Left renal cortex interstitium (tissue), 4 donors: ENCODE measurements around the gene SH3PXD2A. TPM values are rescaled to one million over a fixed set of nuclear protein-coding genes. Genes with fewer than 3 reads are reported as not detected.

ENCODE experiments used
- DNase-seq, 4 donors: peaks; one replicate each; pipeline ENCODE4 v3.0.0-alpha.2; 2013; ENCODE audit warnings: low read depth in 4 of 4, low spot score in 2 of 4, missing footprints in 1 of 4
- polyA plus RNA-seq, 4 donors: library from polyadenylated mRNA; unstranded; fragments of 120-200 nt; gene quantifications; one replicate each; pipeline ENCODE4 v1.2.1, GENCODE V29; 2013; ENCODE audit not compliant: insufficient read length in 4 of 4

The SH3PXD2A gene
- polyA plus RNA-seq, 4 donors, result 27.6 to 35.5 (median 29.4) TPM

DNA sequence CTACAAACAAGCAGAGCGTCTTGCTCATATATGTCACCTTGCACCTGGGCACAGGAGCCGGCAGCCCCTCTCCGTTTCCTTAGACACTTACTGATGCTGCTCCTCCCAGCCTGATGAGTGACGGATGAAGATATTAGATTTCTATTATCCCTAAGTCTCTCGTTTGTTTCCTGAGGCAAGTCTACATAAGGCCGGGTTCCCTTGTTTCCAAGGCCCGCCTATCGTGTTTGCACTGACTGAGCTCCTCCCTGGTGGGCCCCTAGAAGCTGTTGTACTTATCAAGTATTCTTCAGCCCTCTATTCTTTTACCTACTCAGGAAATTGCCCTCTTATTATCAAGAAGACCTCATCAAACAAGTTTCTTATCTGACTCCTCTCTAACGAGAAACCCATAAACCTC lies 18.5 kb downstream of the SH3PXD2A start:
- no peak for DNase-seq

DNA sequence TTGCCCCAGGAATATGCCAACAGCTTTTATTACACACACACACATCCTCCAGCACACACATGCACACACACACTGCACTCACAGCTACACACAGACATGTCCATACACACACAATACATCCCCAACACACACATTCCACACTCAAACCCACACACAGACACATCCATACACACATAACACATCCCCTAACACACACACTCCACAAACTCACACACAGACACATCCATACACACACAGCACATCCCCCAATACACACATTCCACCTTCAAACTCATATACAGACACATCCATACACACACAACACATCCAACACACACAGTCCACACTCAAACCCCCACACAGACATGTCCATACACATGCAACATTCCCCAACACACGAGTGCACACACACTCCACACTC lies 19.1 kb downstream of the SH3PXD2A start:
- DNase-seq, result no peak

DNA sequence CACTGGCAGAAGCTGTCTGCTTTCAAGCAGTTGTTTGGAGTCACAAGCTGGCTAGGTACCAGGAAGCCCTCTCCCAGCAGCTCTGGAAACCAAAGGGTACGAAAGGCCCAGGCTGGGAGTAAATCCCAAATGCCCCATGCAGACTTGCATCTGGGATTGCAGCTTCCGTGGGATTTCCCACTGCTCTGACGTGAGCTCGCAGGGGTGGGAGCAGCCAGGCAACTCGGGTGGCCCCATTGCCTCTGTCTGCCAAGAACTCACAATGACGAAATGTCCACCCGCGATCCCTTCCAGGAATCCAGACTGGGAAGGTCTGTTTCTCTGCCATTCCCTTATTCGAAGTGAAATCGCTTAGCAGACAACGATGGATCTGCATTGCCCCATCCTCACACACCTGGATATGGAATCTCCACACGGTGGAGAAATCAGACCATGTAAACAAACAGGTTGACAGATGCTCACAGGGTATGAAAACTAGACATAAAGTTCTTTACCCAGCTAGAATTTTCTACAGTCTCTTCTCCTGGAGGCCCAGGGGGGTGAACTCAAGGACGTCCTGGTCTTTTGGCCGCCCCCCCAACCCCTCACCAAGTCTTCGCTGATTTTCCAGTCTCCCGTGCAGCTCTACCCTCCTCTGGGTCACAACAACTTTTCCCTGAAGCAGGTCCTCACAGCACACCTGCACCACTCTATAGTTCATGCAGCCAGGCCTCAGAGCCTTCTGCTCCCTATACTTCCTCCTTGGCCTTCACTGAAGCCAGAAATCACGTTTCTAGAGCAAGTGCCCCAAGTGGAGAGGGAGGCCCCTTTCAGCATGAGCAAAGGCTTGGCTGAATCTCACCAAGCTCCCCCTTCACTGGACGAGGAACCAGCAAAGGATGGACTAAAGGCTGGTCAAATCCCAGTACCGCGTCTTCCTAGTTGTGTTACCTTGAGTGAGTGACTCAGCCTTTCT lies 20.0 kb downstream of the SH3PXD2A start:
- DNase-seq, result no peak

DNA sequence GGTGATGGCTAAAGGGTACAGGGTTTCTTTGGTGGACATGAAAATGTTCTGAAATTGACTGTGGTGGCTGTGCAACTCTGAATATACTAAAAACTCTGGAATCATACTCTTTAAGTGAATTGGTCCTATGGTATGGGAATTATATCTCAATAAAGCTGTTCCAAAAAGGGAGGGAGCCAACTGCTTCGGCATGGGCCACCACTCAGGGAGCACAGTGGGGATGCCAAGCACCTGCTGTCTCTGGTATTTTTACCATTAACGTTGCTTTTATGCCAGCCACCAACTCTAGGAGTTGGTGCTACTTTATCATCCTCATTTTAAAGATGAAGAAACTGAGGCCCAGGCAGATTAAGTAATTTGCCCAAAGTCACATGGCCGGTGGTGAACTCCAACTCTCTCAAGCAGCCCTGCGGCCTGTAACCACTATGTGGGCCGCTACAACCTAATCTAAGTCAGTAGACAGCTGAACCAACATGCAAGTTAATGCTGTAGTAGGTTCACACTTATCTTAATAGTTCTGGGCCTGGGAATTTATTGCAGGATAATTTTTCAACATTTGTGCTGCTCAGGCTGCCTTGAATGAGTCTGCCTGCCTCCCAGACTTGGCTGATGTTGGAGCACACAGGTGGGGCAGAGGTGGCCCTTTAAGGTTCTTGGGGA lies 20.8 kb downstream of the SH3PXD2A start:
- DNase-seq, result no peak

DNA sequence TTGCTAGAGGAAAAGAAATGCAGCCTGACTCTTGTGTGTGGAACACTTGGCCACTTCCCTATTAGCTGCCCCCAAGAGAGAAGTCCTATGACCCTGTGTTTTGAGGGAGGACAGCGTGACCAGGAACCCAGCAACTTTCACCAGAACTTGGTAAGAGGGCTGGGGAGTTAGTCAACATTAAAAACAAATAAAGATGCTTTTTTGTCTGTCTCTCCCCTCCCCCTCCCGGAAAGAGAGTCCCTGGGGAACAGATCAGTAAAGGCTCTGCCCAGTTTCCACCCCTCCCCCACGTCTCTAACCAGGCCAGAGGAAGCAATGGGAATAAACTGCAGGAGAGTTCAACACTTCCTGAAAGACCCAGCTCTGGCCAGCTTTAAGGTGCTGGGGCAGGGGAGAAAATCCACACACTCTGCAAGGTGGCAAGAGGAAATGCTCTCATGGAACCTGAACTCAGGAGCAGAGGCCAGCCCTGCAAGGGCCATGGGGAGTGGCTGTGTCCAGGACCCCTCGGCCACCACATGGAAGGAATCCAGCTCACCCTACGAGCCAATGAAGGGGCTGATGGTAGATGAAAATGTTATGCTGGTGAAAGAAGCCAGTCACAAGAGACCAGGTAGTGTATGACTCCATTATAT lies 21.5 kb downstream of the SH3PXD2A start:
- no peak for DNase-seq

DNA sequence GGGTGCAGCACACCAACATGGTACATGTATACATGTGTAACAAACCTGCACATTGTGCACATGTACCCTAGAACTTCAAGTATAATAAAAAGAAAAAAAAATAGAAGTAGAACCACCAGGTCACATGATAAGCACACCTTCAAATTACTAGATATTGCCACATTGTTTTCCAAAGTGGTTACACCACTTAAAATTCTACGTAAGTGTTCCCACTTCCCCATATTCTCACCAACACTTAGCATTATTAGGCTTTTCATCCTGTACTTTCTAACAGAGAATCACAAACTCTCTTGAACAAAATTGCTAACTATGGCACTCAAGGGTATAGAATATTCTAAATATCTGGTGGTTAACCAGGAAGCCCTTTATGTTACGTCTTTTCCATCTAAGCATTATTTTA lies 22.6 kb downstream of the SH3PXD2A start:
- DNase-seq, result no peak

DNA sequence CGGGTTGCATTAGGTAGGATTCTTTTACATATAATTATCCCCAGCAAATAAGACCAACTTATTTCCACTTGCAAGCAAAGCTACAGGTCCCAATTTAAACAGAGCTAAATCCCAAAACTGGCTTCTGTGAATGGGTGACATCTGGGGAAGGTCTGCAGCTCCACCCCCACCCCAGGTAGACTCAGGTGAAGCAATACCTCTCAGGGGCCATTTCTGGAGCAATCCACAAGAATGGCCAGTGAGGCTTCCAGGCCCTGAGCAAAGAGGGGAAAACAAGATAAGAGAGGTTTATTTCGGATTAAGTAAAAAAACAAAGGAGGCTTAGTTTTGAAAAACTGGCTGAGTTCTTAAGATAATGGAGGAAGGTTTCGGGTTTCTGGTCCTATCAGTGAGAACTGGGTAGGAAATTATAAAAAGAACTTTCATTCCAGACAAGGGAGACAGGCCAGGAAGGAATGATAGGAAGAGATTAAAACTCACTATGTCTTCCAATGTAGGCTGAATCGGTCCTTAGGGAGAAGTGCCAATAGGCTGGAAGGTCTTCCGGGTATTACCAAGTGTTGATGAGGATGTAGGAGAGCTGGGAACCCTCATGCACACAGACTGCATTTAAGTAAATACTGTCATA lies 25.4 kb downstream of the SH3PXD2A start:
- DNase-seq, result no peak

DNA sequence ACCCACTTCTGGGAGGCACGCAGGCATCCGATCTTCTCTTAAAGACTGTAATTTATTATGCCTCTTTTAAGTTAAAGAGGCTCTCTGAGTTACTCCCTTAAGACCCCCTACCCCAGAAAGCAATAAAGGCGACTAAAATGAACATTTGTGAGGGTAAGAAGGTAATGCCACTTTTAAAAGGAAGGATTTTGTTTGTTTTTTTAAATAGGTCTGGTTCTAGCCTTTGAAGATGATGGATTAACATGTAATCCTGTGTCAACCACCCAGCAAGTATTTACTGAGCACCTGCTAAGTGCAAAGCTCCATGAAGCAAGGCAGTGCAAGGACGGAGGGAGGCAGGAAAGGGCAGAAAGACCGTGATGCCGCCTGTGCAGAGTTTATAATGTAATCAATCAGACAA lies 26.1 kb downstream of the SH3PXD2A start:
- no peak for DNase-seq

DNA sequence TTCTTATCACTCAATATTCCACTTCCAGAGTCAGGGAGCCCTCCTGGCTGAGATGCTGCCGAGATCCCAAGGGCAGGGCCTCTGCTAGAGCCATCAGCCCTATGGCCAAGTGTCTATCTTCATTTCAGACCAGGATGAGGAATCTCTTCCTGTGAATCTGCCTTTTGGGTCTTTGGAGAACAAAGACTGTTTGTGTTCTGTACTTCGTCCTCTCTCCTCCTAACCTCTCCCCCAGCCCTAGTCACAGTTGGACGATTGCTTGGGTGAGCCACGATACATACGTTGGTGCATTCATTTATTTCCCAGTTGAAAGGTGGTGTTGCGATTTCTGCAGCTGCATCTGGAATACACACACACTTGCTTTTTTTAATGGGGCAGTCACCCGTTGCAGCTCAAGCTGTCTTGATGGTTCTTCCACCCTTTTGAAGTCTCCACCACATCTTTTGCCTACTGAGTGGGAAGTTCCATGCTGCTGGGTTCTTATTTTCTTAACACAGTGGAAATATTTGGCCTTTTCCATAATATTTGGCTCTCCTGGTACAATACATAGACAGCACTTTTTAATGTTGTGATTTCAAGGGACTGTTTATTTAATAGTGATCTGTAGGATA lies 26.7 kb downstream of the SH3PXD2A start:
- DNase-seq, result no peak

DNA sequence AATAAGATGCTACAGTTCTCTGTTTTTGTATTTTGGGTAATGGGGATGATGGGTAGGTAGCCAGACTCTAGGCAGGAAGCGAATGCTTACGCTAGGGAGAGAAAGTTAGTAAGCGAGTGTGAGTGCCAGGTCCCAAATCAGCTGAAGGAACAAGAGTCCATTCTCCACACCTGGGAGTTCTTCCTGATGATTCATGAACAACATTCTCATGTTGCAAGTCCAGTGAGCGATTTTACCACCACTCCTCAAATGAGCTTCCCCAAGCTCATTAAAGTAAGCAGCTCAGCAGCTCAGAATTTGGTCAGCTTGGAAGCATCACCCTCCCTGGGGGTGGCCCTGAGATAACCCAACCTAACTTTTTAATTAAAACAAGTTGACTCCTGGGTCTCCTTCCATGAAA lies 27.3 kb downstream of the SH3PXD2A start:
- DNase-seq, result no peak

DNA sequence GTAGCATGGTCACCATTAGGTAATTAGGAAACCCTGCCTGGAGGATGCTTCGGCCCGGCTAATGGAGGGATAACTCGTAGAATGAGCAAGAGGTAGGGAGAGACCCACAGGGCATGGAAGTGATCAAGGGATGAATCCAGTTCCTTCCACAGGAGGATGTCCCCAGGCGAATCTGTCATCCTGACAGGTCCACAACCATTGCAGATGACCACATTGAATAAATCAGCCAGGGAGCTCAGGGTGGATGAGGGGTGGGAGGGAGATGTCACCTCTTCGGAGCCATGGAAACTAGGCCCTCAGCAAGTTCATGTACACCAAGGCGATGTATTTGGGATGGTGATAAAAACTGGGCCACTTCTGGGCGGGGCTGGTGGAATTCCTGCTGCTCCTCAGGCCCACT lies 28.5 kb downstream of the SH3PXD2A start:
- DNase-seq, result no peak

DNA sequence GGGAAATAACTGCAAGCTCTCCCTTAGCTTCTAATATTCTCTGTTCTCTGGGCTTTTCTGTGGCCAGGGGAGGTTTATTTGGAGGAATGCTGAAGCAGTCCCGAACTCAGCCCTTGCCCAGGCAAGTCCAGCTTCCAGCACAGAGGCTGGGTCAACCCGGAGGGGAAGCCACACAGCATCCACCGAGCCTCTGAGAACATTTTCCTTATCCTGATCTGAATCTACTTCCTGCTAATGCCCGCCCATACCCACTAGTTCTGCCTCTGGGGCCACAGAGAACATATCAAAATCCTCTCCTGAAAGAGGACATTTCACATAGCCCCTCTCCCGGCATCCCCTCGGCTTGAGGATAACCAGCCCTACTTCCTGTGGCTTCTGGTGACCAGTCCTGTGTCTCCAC lies 31.1 kb downstream of the SH3PXD2A start:
- no peak for DNase-seq

DNA sequence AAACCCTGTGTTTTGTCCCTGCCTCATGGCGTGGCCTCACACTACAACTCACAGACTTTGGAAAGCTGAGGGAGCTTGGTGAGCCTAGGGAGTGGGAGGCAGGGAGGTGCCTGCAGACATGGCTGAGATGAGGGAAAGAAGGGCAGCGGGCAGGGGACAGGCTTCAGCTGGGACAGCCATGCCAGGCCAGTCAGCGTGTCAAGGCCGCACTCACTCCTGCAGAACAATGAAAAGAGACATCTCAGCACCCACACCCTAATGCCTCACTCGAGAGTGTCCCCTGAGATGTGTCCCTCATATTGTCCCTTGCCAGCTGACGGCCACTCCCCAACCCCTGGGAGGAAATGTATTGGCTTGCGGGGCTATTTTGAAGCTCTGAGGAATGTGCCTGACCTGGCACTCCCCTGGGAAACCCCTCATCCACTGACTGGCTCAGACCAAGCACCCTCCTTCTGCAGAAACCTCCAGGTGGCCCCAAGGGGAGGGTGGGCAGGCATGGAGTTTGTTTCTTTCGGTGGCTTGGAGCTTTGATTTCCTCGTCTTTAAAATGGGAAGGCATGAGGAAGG lies 31.6 kb downstream of the SH3PXD2A start:
- no peak for DNase-seq

DNA sequence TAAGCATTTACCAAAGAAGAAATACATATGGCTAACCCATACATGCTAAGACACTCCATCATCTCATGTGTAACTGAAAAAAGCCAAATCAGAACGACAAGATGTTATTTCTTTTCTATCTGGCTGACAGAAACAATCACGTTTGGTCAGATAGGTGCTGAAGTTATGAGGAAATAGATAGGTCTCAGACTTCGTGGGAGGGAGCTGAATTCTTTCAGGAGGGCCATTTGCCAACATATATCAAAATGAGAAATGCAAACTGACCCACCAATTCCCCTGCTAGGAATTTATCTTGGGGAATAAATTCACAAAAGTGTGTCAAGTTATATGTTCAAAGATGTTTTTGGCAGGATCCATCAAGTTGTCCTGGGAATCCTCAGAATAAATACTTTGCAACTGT lies 32.6 kb downstream of the SH3PXD2A start:
- DNase-seq, result no peak

DNA sequence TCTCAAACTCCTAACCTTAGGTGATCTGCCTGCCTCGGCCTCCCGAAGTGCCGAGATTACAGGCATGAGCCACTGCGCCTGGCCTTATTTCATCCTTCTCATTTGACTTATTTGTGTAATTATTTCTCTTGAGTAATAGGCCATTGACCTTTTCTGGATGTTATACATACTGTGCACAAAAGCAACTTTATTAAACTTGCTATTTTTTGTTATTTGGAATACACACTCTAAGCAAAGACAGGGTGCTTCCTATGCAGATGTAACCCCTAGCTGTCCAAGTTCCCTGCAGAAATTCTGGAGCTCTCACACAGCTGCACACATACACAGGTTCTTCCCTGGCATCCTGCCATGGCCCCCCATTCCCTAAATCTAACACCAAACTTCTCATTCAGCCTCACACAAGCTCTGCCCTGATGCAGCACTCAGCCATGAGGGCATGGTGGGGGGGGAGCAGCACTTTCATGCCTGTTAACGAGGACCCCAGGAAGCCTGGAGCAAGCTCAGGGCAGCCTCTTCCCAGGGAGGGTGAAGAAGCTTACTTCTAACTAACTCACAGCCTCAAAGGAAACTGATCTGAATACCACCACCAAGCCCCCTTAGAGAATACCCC lies 33.2 kb downstream of the SH3PXD2A start:
- no peak for DNase-seq

DNA sequence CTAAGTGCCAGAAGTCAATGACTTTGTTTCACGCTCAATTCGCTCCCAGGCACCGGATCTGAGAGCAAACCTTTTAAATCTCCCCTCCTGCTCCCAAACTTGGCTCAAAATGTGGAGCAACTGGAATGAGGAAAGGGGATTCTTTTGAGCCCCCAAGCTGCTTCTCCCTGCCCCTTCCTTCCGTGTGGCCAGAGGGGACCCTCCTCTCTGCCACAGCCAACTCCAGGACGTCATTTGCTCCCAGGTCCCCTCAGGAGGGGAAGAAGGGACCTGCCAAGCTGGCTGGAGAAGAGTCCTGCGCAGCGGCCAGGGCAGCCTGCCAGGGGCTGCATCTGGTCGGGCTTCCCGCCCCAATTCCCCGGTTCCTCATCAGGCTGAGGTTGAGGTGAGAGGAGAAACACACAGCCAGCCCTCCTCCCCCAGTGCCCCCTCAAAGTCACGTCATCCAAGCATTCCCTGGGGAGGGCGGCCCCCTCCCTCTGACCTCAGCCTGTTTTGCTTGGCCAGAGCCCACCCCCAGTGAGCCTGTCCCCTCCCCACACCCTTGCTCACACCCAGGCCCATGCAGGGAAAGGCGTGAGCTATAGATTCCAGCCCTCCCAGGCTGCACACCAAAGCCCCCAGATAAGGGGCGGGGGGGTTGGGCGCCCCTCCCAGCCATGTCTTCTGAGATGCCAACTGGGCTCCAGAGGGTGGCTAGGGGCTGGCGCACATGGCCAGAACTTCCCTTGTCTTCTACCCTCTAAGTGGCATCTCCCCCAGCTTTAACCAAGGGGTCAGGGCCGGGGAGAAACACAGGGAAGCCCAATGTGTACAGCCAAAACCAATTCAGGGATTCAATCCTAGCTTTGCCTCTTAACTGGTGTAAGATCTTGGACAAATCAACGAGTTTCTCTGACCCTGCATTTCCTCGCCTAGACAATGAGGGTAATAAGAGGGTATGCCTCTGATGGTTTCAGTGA lies 35.0 kb downstream of the SH3PXD2A start:
- no peak for DNase-seq

DNA sequence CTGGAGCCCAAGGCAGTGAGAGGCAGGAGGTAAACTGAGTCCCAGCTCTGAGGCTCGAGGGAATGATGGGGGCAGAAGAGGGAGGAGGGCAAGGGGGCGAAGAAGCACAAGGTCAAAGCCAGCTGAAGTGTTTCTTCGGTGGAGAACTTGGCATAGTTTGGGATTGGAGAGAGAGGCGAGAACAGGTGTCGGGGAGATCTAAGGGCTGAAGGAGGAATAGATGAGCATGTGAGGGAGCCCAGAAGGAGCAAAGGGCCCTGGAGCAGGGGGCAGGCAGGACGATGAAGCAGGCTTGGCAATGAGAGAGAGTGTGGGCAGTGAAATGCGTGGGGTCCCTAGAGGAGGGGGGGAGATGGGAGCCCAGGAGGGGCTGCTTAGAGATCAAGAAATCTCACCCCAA lies 35.9 kb downstream of the SH3PXD2A start:
- DNase-seq, result no peak

DNA sequence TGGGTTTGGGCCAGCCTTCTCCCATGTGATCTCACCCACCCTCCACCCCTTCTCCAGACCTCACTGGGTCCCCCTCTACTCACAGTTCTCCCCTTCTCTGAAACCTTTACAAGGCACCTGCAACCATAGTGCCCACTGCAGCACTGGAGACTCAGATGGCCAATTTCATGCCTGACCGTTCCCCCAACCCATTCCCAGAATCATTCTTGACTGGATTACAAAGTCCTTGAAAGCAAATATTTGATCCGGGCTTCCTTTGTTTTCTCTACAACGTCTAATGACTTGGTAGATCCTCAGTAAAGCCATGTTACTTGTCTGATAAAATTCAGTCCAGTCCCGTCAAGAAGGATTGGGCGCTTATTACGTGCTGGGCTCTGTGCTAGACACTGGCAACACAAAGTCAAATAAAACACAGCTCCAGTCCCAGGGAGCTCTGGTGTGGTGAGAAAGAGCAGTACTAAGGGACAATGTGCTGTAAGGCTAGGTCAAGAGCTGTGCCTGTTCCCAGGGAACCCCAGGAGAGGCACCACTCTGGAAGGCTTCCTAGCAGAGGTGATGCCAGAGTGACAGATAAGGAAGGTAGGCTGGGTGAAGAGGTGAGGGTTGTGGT lies 36.5 kb downstream of the SH3PXD2A start:
- no peak for DNase-seq
